Coronary artery (tissue), 2 donors: ENCODE results near the gene ARHGEF2.

Source experiments
- DNase-seq: peaks from one replicate; pipeline ENCODE4 v3.0.0-alpha.2; 2017; ENCODE audit warnings: low spot score
- H3K27ac ChIP-seq, 2 donors: fragments of 200-600 bp; sonication (generic); one replicate each; pipeline ENCODE4 v1.5.1; 2016 to 2019
- H3K4me3 ChIP-seq: fragments of 200-600 bp; sonication (generic); 2 replicates; pipeline ENCODE4 v1.5.1; 2016; ENCODE audit warnings: mild to moderate bottlenecking, moderate library complexity
- TF ChIP-seq, protein P1 (sequence below): fragments of 200-600 bp; sonication (generic); IDR thresholded peaks from one replicate; pipeline ENCODE4 v1.5.1; 2019; ENCODE audit warnings: antibody characterized with exemption

Gene ARHGEF2

DNA sequence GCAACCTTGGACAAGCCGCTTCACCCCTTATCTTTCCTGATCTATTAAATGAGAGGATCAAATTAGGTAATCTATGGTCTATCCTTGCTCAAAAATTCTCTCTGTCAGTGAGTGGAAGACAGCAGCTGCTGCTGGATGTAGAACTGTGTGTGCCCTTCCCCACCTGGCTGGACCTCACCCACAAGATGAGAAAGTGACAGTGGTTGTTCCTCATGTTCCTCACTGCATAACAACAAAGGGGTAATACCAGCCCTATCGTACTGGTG is 25.5 kb upstream of the ARHGEF2 start:
- TF ChIP-seq, protein P1, sequence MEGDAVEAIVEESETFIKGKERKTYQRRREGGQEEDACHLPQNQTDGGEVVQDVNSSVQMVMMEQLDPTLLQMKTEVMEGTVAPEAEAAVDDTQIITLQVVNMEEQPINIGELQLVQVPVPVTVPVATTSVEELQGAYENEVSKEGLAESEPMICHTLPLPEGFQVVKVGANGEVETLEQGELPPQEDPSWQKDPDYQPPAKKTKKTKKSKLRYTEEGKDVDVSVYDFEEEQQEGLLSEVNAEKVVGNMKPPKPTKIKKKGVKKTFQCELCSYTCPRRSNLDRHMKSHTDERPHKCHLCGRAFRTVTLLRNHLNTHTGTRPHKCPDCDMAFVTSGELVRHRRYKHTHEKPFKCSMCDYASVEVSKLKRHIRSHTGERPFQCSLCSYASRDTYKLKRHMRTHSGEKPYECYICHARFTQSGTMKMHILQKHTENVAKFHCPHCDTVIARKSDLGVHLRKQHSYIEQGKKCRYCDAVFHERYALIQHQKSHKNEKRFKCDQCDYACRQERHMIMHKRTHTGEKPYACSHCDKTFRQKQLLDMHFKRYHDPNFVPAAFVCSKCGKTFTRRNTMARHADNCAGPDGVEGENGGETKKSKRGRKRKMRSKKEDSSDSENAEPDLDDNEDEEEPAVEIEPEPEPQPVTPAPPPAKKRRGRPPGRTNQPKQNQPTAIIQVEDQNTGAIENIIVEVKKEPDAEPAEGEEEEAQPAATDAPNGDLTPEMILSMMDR: no peak
- Histone ChIP-seq H3K4me3 (no peak overlapping the region), H3K27ac (no peak overlapping the region)
- no peak for DNase-seq

DNA sequence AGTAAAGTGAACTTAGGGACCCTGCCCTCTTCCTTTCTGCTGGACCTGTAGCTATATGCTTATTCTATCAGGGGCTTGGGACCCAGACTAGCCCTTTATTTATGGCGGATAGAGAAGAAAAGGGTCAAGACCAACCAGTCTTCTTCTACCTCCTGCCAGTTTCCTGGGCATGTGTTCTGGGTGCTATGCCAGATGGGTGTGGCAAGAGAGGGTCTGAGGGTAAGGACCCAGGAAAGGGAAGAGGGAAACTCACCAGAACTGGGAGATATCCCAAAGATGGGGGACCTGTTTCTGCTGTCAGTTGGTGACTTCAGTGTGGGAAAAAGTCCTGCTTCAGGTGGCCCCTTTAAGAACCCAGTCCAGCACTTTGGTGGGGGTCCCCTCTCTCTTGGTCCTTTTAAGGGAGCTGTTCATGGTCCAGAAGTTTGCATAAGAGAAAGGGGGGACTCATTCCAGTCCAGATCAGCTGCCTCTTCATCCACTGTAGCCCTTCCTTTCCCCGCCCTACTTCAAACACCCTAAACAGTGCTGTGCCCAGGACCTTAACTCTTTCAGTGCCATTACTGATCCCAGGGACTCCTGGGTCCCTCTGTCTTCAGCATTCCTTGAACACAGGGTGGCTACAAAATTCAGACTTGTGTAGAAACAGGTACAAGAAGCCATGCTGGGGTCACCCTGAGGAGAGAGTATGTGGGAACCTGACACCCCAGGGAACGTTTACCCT is 24.0 kb upstream of the ARHGEF2 start:
- TF ChIP-seq, protein P1: no peak
- no peak overlapping the region for H3K27ac ChIP-seq
- no peak for DNase-seq
- H3K4me3 ChIP-seq: no peak overlapping the region

DNA sequence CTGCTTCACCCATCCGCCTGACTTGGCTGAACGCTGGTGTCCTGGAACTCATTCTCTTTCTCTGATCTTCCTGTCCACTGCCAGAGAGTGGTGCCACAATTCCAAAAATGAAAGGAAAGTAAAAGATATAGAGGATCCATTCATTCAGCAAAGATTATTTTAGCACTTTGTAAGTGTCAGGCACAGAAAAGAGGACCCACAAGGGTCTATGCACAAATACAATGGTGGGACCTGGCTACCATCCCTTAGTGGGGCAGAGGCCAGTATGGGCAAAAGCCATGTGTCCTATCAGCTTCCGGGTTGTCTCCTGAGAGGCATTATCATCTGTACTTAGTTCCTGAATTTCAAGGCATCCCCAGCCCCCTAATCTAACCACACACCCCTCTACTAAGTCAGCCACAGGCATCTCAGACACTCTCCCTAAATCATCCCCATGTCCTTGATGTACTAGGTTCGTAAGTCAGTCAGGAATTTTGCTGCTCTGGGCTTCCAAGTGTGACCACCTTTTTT is 23.4 kb upstream of the ARHGEF2 start:
- no peak overlapping the region for H3K4me3 ChIP-seq
- no peak for DNase-seq
- TF ChIP-seq, protein P1: no peak
- H3K27ac ChIP-seq: no peak overlapping the region

DNA sequence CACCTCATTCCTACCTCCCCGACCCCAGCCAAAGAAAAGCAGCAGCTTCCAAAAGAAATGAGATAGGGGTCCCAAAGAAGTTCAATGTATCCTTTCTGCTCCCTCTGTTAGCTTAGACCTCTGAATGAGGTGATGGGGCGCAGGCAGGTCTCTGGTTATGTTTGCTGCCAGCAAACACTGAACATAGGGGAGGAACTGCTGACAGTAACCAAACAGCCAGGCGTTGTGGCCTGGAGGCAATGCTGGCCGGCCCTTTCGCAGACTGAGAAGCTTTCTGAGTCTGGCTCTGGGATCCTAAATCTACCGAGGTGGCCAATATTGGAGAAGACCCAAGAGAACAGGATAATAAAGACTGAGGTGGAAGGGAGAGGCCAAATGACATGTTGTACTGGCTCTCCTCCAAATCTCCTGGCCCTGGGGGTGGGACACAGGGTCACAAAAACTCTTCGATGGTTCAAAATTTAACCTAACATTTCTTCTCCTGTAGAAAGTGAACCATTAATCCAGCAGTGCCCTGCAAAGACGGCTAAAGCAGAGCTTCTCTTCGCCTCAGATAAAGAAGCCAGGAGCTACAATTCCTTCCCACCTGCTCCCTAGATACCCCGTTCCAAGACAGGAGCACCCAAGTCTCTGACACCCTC is 22.8 kb upstream of the ARHGEF2 start:
- TF ChIP-seq, protein P1: no peak
- Histone ChIP-seq H3K27ac (no peak overlapping the region), H3K4me3 (no peak overlapping the region)
- no peak for DNase-seq

DNA sequence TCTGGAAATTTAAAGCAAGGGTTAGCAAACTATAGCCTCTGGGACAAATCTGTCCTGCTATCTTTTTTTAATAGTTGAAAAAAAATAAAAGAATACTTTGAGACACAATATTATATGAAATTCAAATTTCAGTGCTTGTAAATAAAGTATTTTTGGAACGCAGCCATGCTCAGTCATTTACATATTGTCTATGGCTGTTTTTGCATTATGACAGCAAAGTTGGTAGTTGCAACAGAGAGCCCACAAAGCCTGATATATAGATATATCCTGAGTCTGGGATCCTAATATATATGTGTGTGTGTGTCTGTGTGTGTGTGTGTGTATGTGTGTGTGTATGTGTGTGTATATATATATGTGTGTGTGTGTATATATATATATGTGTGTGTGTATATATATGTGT is 21.6 kb upstream of the ARHGEF2 start:
- H3K4me3 ChIP-seq: no peak overlapping the region
- DNase-seq: no peak
- no peak overlapping the region for H3K27ac ChIP-seq
- TF ChIP-seq, protein P1: no peak

DNA sequence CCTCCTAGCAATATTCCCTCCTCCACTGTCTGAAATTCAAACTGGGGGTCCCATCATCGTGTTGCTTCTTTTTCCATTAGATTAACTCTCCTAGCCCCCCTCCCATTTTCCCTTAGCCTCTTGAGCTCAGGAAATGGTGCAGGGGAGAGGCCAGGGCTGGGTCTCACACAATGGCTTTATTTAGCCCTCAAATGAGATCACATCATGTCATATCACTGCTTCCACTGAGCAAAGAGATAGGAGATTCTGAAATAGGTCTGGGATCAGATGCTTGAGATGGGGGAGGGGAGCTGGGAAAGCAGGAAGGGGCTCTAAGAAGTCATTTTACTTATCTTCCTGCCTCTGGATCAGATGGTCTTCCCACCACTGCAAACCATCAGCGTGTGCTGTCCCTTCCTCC is 17.8 kb upstream of the ARHGEF2 start:
- no peak overlapping the region for H3K27ac ChIP-seq
- no peak for DNase-seq
- TF ChIP-seq, protein P1: no peak
- no peak overlapping the region for H3K4me3 ChIP-seq

DNA sequence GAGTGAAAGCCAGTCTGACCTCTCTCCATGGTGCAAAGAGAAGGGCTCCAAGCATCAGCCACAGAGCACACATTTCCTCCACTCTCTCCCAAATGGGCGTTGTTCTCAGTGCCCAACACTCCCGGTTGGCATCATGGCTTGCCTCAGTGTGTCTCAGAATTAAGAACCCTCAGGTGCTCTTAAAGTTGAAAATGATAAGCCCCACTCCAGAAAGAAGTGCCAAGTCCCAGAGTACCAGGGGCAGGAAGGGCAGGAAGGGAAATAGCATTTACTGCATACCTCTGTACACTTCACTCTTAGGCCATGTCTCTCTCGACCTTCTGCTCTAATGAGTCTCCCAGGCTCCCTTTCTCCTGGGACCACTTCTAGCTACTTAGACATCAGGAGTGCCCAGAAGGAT is 15.2 kb upstream of the ARHGEF2 start:
- DNase-seq: no peak
- Histone ChIP-seq H3K4me3 (no peak overlapping the region), H3K27ac (no peak overlapping the region)
- TF ChIP-seq, protein P1: no peak
